PC-9 (cell line): Measurements from ENCODE around the gene FAM89B. TPM values are rescaled to one million over a fixed set of nuclear protein-coding genes. Genes with fewer than 3 reads are reported as not detected.

Experiments
- BruUV-seq: library from RNA; stranded (reverse); fragments of 400-500 nt; replicated peaks from 2 replicates; lab custom pipeline; 2021; lab: Mats Ljungman, UMichigan
- CTCF ChIA-PET: fragments of 300-600 bp; sonication (Branson Sonifier 250); formaldehyde crosslinking; loops from one replicate; lab custom pipeline; 2022; ENCODE audit warnings: antibody characterized with exemption; lab: Charles Lee
- POLR2A ChIA-PET: fragments of 300-600 bp; sonication (Branson Sonifier 250); formaldehyde crosslinking; loops from one replicate; lab custom pipeline; 2022; ENCODE audit warnings: antibody characterized with exemption; ENCODE audit not compliant: unreplicated experiment; lab: Charles Lee
- DNase-seq, 2 experiments: peaks; one replicate each; pipeline versions ENCODE4 v3.0.0 to v3.0.0-alpha.2; 2015 to 2022; ENCODE audit warnings: mixed read lengths in 1 of 2
- H2AFZ ChIP-seq: fragments of 200-600 bp; sonication (generic); 2 replicates; pipeline ENCODE4 v1.8.1; 2017; ENCODE audit warnings: antibody characterized with exemption
- H3F3A ChIP-seq: fragments of 200-600 bp; sonication (generic); 2 replicates; pipeline ENCODE4 v1.8.1; 2017; ENCODE audit warnings: antibody characterized with exemption, mild to moderate bottlenecking, low read depth; ENCODE audit not compliant: insufficient read depth
- H3K27ac ChIP-seq: fragments of 200-600 bp; sonication (generic); 2 replicates; pipeline ENCODE4 v1.6.1; 2016; ENCODE audit warnings: mixed run types
- H3K27me3 ChIP-seq: fragments of 200-600 bp; sonication (generic); 2 replicates; pipeline ENCODE4 v1.6.1; 2016; ENCODE audit warnings: low read depth, mixed run types; ENCODE audit not compliant: insufficient read depth
- H3K36me3 ChIP-seq: fragments of 200-600 bp; sonication (generic); 2 replicates; pipeline ENCODE4 v1.6.1; 2016; ENCODE audit warnings: low read depth, mixed run types
- H3K4me1 ChIP-seq: fragments of 200-600 bp; sonication (generic); replicated peaks from 2 replicates; pipeline ENCODE4 v1.6.1; 2016; ENCODE audit warnings: mixed run types; ENCODE audit not compliant: insufficient read depth
- H3K4me2 ChIP-seq: fragments of 200-600 bp; sonication (generic); 2 replicates; pipeline ENCODE4 v1.6.1; 2017; ENCODE audit warnings: mixed run types
- H3K4me3 ChIP-seq: fragments of 200-600 bp; sonication (generic); 2 replicates; pipeline ENCODE4 v1.6.1; 2016; ENCODE audit warnings: mixed run types
- H3K79me2 ChIP-seq: fragments of 200-600 bp; sonication (generic); 2 replicates; pipeline ENCODE4 v1.6.1; 2017; ENCODE audit warnings: low read depth, mixed run types
- H3K9me2 ChIP-seq: fragments of 200-600 bp; sonication (generic); 2 replicates; pipeline ENCODE4 v1.8.1; 2017; ENCODE audit warnings: mild to moderate bottlenecking; ENCODE audit not compliant: insufficient read depth
- H3K9me3 ChIP-seq: fragments of 200-600 bp; sonication (generic); 2 replicates; pipeline ENCODE4 v1.8.1; 2016; ENCODE audit warnings: low read depth; ENCODE audit not compliant: insufficient read depth
- H4K20me1 ChIP-seq: fragments of 200-600 bp; sonication (generic); 2 replicates; pipeline ENCODE4 v1.8.1; 2017; ENCODE audit not compliant: insufficient read depth
- EZH2 ChIP-seq: fragments of 200-600 bp; sonication (generic); IDR thresholded peaks from 2 replicates; pipeline ENCODE4 v1.8.0; 2017; ENCODE audit warnings: antibody characterized with exemption, low read depth
- intact Hi-C: fragments of 100-400 bp; cut with micrococcal nuclease; formaldehyde crosslinking; loops from one replicate; pipeline ENCODE4 v1.10.0; 2022; ENCODE audit not compliant: unreplicated experiment
- total RNA-seq: library from RNA; stranded (reverse); gene quantifications from 2 replicates; pipeline ENCODE4 v1.2.3, GENCODE V29; 2021
- TF ChIP-seq, protein P1 (sequence below): fragments of 200-600 bp; sonication (generic); conservative IDR thresholded peaks from 2 replicates; pipeline ENCODE4 v1.6.1; 2017; ENCODE audit warnings: mixed run types, antibody characterized with exemption, mild to moderate bottlenecking, moderate library complexity

Gene FAM89B
- total RNA-seq, 1 experiment from 2014 or later: 53.3 TPM

DNA sequence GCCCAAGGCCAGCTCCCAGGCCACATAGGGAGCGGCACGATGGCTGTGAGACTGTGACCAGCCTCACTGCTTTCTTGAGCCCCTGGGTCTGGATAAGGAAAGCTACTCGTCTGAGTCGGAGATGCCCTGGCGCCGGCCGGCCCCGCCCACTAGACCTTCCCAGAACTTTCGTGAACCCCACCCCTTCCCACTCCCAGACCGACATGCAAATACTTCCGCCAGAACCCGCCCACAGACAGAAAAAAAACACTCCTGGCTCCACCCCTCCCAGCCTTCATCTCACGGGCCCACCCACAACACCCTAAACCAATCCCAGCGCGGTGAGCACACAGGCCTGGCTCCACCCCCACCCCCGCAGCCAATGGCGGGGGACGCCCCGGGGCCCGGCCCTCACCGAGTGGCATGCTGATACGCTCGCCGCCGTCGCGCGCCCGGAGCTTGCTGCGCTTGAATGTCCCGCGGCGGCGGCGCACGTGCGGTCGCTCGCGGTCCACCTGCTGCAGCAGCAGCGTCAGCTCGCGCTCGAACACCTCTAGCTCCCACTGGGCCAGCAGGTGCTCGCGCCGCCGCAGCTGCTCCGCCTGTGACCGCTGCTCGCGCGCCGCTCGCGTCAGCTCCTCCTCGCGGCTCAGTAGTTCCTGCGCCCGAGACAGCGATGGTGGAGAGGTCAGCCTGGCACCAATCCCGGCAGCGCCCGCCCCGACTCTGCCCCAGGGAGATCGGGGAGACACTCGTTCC is 34.7 kb downstream of the FAM89B start:
- Histone ChIP-seq H3K27ac (no peak overlapping the region), H3K4me1 (peaks cover 2% of the 10 kb centered on the region; the same call in 1 of the 2 replicates), H3K27me3 (no peaks in the 10 kb centered on the region), H3K4me3 (no peak overlapping the region), H3K79me2 (peaks cover 16% of the 10 kb centered on the region), H3K4me2 (no peak overlapping the region), H3F3A (peaks cover 10% of the 10 kb centered on the region; the same call in 1 of the 2 replicates), H2AFZ (no peak overlapping the region), H3K36me3 (no peaks in the 10 kb centered on the region), H3K9me2 (no peaks in the 10 kb centered on the region), H4K20me1 (peaks cover 8% of the 10 kb centered on the region; the same call in 1 of the 2 replicates), H3K9me3 (no peaks in the 10 kb centered on the region)
- POLR2A ChIA-PET: interaction anchor here (0.7 kb wide), 1 partner anchor 305 kb away, joined by 3 read pairs; no protein-coding TSS in a partner anchor
- TF ChIP-seq, protein P1, sequence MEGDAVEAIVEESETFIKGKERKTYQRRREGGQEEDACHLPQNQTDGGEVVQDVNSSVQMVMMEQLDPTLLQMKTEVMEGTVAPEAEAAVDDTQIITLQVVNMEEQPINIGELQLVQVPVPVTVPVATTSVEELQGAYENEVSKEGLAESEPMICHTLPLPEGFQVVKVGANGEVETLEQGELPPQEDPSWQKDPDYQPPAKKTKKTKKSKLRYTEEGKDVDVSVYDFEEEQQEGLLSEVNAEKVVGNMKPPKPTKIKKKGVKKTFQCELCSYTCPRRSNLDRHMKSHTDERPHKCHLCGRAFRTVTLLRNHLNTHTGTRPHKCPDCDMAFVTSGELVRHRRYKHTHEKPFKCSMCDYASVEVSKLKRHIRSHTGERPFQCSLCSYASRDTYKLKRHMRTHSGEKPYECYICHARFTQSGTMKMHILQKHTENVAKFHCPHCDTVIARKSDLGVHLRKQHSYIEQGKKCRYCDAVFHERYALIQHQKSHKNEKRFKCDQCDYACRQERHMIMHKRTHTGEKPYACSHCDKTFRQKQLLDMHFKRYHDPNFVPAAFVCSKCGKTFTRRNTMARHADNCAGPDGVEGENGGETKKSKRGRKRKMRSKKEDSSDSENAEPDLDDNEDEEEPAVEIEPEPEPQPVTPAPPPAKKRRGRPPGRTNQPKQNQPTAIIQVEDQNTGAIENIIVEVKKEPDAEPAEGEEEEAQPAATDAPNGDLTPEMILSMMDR: no peak
- TF ChIP-seq EZH2: no peak
- BruUV-seq: no TSS peak
- intact Hi-C loops: no loop called here
- CTCF ChIA-PET: no interaction called here
- DNase-seq: no peak

DNA sequence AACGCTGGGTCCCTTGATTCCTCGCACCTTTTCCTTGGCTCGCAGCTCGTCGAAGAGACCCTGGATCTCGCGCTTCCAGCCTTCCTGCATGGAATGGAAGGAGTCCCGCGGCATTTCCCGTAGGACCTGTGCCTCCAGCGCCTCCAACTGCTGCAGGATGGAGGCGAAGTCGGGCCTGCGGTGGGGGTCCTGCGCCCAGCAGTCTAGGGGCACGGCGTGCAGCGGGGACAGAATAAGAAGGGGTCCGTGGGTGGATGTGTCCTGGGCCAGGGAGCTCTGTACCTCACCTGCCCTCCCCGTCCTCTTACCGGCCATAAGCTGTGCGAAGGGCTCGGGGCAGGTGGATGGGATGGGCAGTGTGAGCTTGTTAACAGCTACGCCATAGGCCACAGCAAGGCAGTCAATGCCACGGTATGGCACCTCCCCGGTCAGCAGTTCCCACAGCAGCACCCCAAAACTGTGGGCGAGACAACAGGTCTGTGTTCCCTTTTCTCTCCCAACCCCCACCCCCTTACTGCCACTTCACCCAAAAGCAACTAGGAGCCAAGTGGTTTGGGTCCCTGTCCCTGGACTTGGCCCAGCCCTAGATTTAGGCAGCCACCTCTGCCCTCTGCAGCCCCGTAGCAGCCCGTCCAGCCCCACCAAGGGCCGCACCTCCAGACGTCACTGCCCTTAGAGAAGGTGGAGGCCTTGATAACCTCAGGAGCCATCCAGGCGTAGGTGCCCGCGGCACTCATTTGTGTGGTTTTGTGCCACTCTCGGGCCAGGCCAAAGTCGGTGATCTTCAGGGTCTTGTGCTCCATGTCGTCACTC is 35.5 kb downstream of the FAM89B start:
- ChIA-PET CTCF (no interaction called here), POLR2A (no interaction called here)
- Histone ChIP-seq H3K9me3 (no peaks in the 10 kb centered on the region), H3K27me3 (no peaks in the 10 kb centered on the region), H3K9me2 (no peaks in the 10 kb centered on the region), H3F3A (peaks cover 10% of the 10 kb centered on the region; the same call in 1 of the 2 replicates), H4K20me1 (peaks cover 8% of the 10 kb centered on the region; the same call in 1 of the 2 replicates), H3K4me1 (peaks cover 8% of the 10 kb centered on the region; the same call in 1 of the 2 replicates), H3K27ac (no peak overlapping the region), H3K36me3 (no peaks in the 10 kb centered on the region), H3K4me3 (no peak overlapping the region), H3K4me2 (no peak overlapping the region), H3K79me2 (peaks cover 24% of the 10 kb centered on the region), H2AFZ (no peak overlapping the region)
- TF ChIP-seq EZH2: no peak
- TF ChIP-seq, protein P1: no peak
- DNase-seq: no peak
- intact Hi-C loops: no loop called here
- no TSS peak for BruUV-seq

DNA sequence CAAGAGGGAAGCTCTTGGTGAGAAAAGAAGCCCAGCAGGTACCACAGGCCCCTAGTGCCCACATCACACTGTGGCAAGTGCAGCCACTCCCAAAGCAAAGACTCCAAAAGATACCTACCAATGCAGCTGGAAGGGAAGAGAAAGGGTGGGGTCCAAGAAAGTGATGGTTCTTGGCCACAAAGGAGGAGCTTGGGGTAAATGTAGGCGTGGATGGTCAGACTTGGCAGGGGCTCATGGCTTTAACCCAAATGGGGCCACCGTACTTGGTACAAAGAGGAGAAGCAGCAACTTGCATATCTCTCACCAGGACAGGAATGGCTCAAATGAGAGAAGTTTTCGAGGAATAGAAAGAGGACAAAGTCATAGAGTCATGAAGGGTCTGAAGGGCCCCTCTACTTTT is 36.9 kb downstream of the FAM89B start:
- Histone ChIP-seq H2AFZ (no peak overlapping the region), H3K27ac (no peak overlapping the region), H3K79me2 (peaks cover 37% of the 10 kb centered on the region), H4K20me1 (peaks cover 8% of the 10 kb centered on the region; the same call in 1 of the 2 replicates), H3K9me3 (no peaks in the 10 kb centered on the region), H3K4me3 (no peak overlapping the region), H3K4me1 (peaks cover 16% of the 10 kb centered on the region; the same call in 1 of the 2 replicates), H3K27me3 (no peaks in the 10 kb centered on the region), H3F3A (peaks cover 10% of the 10 kb centered on the region; the same call in 1 of the 2 replicates), H3K36me3 (no peaks in the 10 kb centered on the region), H3K4me2 (no peak overlapping the region), H3K9me2 (no peaks in the 10 kb centered on the region)
- no TSS peak for BruUV-seq
- no peak for TF ChIP-seq EZH2
- TF ChIP-seq, protein P1: no peak
- CTCF ChIA-PET: interaction anchor here (0.6 kb wide), 1 partner anchor 82 kb away, joined by 5 read pairs; no protein-coding TSS in a partner anchor
- no peak for DNase-seq
- intact Hi-C loops: no loop called here
- POLR2A ChIA-PET: interaction anchor here (0.5 kb wide), 1 partner anchor 258 kb away, joined by 12 read pairs; no protein-coding TSS in a partner anchor
